OCI-LY1 (cell line): ENCODE measurements around the gene NPFFR1.

Experiments
- EZH2 ChIP-seq: fragments of 200-600 bp; sonication (generic), shearing (Covaris generic); IDR thresholded peaks from 2 replicates; pipeline ENCODE4 v1.8.0; 2017; ENCODE audit warnings: borderline replicate concordance, mixed run types, mild to moderate bottlenecking, antibody characterized with exemption, low read length, moderate library complexity, mixed read lengths
- TF ChIP-seq, protein P1 (sequence below): fragments of 200-600 bp; sonication (generic), shearing (Covaris generic); IDR thresholded peaks from 2 replicates; pipeline ENCODE4 v1.5.1; 2017; ENCODE audit warnings: mild to moderate bottlenecking, antibody characterized with exemption, low read length, moderate library complexity, mixed read lengths

DNA sequence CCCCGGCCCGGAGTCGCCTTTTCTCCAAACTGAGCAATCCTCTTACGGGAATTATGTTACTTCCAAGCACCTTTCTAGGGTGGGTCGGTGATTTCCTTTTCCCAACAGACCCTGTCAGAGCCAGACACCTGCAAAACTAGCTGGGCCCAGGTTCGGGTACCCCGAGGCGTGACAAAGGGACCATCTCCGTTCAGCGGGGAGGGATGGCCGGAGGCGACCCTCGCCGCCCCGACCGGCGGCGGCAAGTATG, 51.0 kb downstream of the NPFFR1 start:
- TF ChIP-seq, protein P1, sequence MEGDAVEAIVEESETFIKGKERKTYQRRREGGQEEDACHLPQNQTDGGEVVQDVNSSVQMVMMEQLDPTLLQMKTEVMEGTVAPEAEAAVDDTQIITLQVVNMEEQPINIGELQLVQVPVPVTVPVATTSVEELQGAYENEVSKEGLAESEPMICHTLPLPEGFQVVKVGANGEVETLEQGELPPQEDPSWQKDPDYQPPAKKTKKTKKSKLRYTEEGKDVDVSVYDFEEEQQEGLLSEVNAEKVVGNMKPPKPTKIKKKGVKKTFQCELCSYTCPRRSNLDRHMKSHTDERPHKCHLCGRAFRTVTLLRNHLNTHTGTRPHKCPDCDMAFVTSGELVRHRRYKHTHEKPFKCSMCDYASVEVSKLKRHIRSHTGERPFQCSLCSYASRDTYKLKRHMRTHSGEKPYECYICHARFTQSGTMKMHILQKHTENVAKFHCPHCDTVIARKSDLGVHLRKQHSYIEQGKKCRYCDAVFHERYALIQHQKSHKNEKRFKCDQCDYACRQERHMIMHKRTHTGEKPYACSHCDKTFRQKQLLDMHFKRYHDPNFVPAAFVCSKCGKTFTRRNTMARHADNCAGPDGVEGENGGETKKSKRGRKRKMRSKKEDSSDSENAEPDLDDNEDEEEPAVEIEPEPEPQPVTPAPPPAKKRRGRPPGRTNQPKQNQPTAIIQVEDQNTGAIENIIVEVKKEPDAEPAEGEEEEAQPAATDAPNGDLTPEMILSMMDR = no peak
- no peak for TF ChIP-seq EZH2
